Measurements from ENCODE around the gene CABP7. TPM values are rescaled to one million over a fixed set of nuclear protein-coding genes. Genes with fewer than 3 reads are reported as not detected.

The CABP7 gene
- total RNA-seq, 1 experiment from 2014 or later, result not detected

GRCh38 chr22:29722151-29722550 lies 2.3 kb downstream of the CABP7 start:
- H4K20me1 ChIP-seq (ENCODE audit: insufficient read depth), result no peaks in the 10 kb centered on the region
- no peak overlapping the region for H3K4me3 ChIP-seq (replicated peaks in 1 of 2; ENCODE audit: low read depth in 1 of 2, low read length in 2 of 2)
- RAD21 ChIA-PET (ENCODE audit: low non-redundant PET in 1 of 2, low total read pairs in 2 of 2, uncharacterized antibody in 2 of 2, unreplicated experiment in 2 of 2), result no interaction called here
- H3K9me2 ChIP-seq (ENCODE audit: insufficient read depth), result no peaks in the 10 kb centered on the region
- no peaks in the 10 kb centered on the region for H3K36me3 ChIP-seq (ENCODE audit: control insufficient read depth in 1 of 2, insufficient read depth in 2 of 2, low read length in 2 of 2)
- intact Hi-C loops (cut with micrococcal nuclease), result no loop called here
- no peak overlapping the region for H3K9ac ChIP-seq (ENCODE audit: low read length)
- no peaks in the 10 kb centered on the region for H3K9me3 ChIP-seq (ENCODE audit: control insufficient read depth in 1 of 2, insufficient read depth in 1 of 2, low read depth in 1 of 2, low read length in 2 of 2)
- DNase-seq (ENCODE audit: low read depth, low spot score), result no peak
- BruUV-seq (replicated peaks), result no TSS peak
- ATAC-seq, result no peak; the same call in 1 of the 2 replicates
- TF ChIP-seq EZH2phosphoT487 (IDR thresholded peaks at IDR 0.05; ENCODE audit: borderline replicate concordance) (no peak), ELF1 (IDR thresholded peaks at IDR 0.05; ENCODE audit: borderline replicate concordance, low read depth) (no peak), CTCF (IDR thresholded peaks at IDR 0.05 in 2 of 3, conservative IDR thresholded peaks at IDR 0.05 in 1 of 3; ENCODE audit: borderline replicate concordance in 1 of 3, insufficient read depth in 1 of 3, low read depth in 2 of 3, low read length in 2 of 3) (no peak), SRF (IDR thresholded peaks at IDR 0.05; ENCODE audit: low read depth) (no peak), FOSL1 (IDR thresholded peaks at IDR 0.05; ENCODE audit: low read depth) (no peak), ZFX (IDR thresholded peaks at IDR 0.05) (no peak), POLR2A (IDR thresholded peaks at IDR 0.05; ENCODE audit: borderline replicate concordance, extremely low read depth, insufficient read depth, insufficient read length) (no peak)
- H3K4me2 ChIP-seq (ENCODE audit: low read length), result no peak overlapping the region
- no peak overlapping the region for H2AFZ ChIP-seq (ENCODE audit: low read depth, low read length, poor library complexity, severe bottlenecking)
- no peaks in the 10 kb centered on the region for H3K27me3 ChIP-seq (ENCODE audit: insufficient read depth, low read length)
- POLR2A ChIA-PET, result no interaction called here
- CTCF ChIA-PET, result no interaction called here
- no peak overlapping the region for H3K27ac ChIP-seq (ENCODE audit: low read depth, low read length)
- no peaks in the 10 kb centered on the region for H3K79me2 ChIP-seq (ENCODE audit: insufficient read depth, low read length)
- peaks cover 0 to 11% of the 10 kb centered on the region in 2 experiments; a peak in 2 of 4 replicates for H3K4me1 ChIP-seq (ENCODE audit: control insufficient read depth in 1 of 2, insufficient read depth in 2 of 2, low read length in 2 of 2)

- H3K79me2 ChIP-seq (ENCODE audit: insufficient read depth, low read length), result no peaks in the 10 kb centered on the region
- no peak overlapping the region for H3K9ac ChIP-seq (ENCODE audit: low read length)
- ChIA-PET CTCF (no interaction called here), POLR2A (no interaction called here), RAD21 (ENCODE audit: low non-redundant PET in 1 of 2, low total read pairs in 2 of 2, uncharacterized antibody in 2 of 2, unreplicated experiment in 2 of 2) (no interaction called here)
- no peak overlapping the region for H3K4me2 ChIP-seq (ENCODE audit: low read length)
- no peak overlapping the region for H3K27ac ChIP-seq (ENCODE audit: low read depth, low read length)
- no peak overlapping the region for H3K4me3 ChIP-seq (replicated peaks in 1 of 2; ENCODE audit: low read depth in 1 of 2, low read length in 2 of 2)
- no peak for DNase-seq (ENCODE audit: low read depth, low spot score)
- no peak for ATAC-seq
- H3K4me1 ChIP-seq (ENCODE audit: control insufficient read depth in 1 of 2, insufficient read depth in 2 of 2, low read length in 2 of 2), result peaks cover 0 to 11% of the 10 kb centered on the region in 2 experiments; a peak in 2 of 4 replicates
- H3K36me3 ChIP-seq (ENCODE audit: control insufficient read depth in 1 of 2, insufficient read depth in 2 of 2, low read length in 2 of 2), result no peaks in the 10 kb centered on the region
- H3K27me3 ChIP-seq (ENCODE audit: insufficient read depth, low read length), result no peaks in the 10 kb centered on the region
- BruUV-seq (replicated peaks), result no TSS peak
- H2AFZ ChIP-seq (ENCODE audit: low read depth, low read length, poor library complexity, severe bottlenecking), result no peak overlapping the region
- intact Hi-C loops (cut with micrococcal nuclease), result no loop called here
- H3K9me2 ChIP-seq (ENCODE audit: insufficient read depth), result no peaks in the 10 kb centered on the region
- no peaks in the 10 kb centered on the region for H3K9me3 ChIP-seq (ENCODE audit: control insufficient read depth in 1 of 2, insufficient read depth in 1 of 2, low read depth in 1 of 2, low read length in 2 of 2)
- H4K20me1 ChIP-seq (ENCODE audit: insufficient read depth), result no peaks in the 10 kb centered on the region
- TF ChIP-seq CBX3 (IDR thresholded peaks at IDR 0.05; ENCODE audit: low read depth) (no peak), MAX (IDR thresholded peaks at IDR 0.05) (no peak), SIN3A (IDR thresholded peaks at IDR 0.05; ENCODE audit: low read depth) (no peak), YY1 (IDR thresholded peaks at IDR 0.05; ENCODE audit: extremely low read depth, insufficient replicate concordance, low read depth, low read length) (no peak), ZBTB33 (IDR thresholded peaks at IDR 0.05; ENCODE audit: extremely low read depth, insufficient replicate concordance, low read length) (no peak), POLR2AphosphoS5 (IDR thresholded peaks at IDR 0.05; ENCODE audit: low read depth, low read length) (no peak), SRF (IDR thresholded peaks at IDR 0.05; ENCODE audit: low read depth) (no peak), ZFX (IDR thresholded peaks at IDR 0.05) (no peak), CTCF (IDR thresholded peaks at IDR 0.05 in 2 of 3, conservative IDR thresholded peaks at IDR 0.05 in 1 of 3; ENCODE audit: borderline replicate concordance in 1 of 3, insufficient read depth in 1 of 3, low read depth in 2 of 3, low read length in 2 of 3) (no peak), POLR2A (IDR thresholded peaks at IDR 0.05; ENCODE audit: borderline replicate concordance, extremely low read depth, insufficient read depth, insufficient read length) (no peak), SP1 (IDR thresholded peaks at IDR 0.05; ENCODE audit: low read depth) (no peak)
Observed at GRCh38 chr22:29722587-29722986, 2.8 kb downstream of the CABP7 start.
